ENCODE measurements around the gene RAB22A.

RAB22A gene

DNA sequence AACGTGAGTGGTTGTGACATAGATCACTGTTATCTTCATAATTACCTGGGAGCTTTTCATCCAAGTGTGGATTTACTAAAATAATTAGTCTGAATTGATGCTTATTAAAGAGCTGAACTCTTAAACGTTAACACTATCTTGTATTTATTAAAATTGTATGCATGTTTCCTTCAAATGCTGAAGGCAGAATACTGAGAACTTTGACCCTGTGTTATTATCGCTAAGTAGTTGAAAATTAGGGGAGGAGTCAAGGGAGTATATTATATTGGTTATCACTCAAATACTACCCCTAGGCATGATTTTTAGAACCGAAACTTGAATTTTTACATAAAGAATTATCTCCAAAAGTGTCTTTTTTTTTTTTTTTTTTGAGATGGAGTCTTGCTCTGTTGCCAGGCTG is 85.3 kb downstream of the RAB22A start:
- H3K4me3 ChIP-seq (ENCODE audit: insufficient read depth, low read depth, low read length): no peak overlapping the region
- WGBS, 2 experiments: 82 to 92% methylated on average over 1 to 2 of the region's 4 CpGs
- H3K27ac ChIP-seq (ENCODE audit: insufficient read depth, low read depth, low read length, poor library complexity, severe bottlenecking): no peak overlapping the region
- no peaks in the 10 kb centered on the region for H3K27me3 ChIP-seq (ENCODE audit: control insufficient read depth, insufficient read depth, low read length, poor library complexity, severe bottlenecking)
- H3K9me3 ChIP-seq (ENCODE audit: control insufficient read depth, low read length): no peaks in the 10 kb centered on the region
- peaks cover 6% of the 10 kb centered on the region for H3K36me3 ChIP-seq (ENCODE audit: control insufficient read depth, insufficient read depth, low read length)
- peaks cover 16% of the 10 kb centered on the region for H3K4me1 ChIP-seq (ENCODE audit: control insufficient read depth, insufficient read depth, low read length)

DNA sequence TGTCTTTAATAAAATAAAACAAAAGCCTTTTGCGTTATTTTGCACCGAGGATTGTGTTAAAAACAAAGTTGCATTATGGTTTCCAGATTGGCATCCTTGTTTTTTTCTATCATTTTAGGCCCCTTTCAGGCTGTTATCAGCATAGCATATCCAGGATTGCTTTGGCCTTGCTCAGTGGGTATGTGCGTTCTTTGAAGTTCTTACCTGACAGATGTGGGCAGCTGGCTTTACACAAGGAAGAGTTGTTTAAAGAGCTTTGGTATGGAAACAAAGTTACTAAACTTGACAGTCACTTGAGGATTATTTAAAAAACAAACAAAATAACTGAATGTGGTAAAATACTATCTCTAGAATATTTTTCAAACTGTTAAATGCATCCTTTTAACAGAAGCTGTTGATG is 86.1 kb downstream of the RAB22A start:
- Histone ChIP-seq H3K36me3 (ENCODE audit: control insufficient read depth, insufficient read depth, low read length) (peaks cover 6% of the 10 kb centered on the region), H3K9me3 (ENCODE audit: control insufficient read depth, low read length) (no peaks in the 10 kb centered on the region), H3K27ac (ENCODE audit: insufficient read depth, low read depth, low read length, poor library complexity, severe bottlenecking) (no peak overlapping the region), H3K27me3 (ENCODE audit: control insufficient read depth, insufficient read depth, low read length, poor library complexity, severe bottlenecking) (no peaks in the 10 kb centered on the region), H3K4me1 (ENCODE audit: control insufficient read depth, insufficient read depth, low read length) (peaks cover 10% of the 10 kb centered on the region), H3K4me3 (ENCODE audit: insufficient read depth, low read depth, low read length) (no peak overlapping the region)
- WGBS, 2 experiments: 96 to 100% methylated on average over 3 of the region's 3 CpGs

DNA sequence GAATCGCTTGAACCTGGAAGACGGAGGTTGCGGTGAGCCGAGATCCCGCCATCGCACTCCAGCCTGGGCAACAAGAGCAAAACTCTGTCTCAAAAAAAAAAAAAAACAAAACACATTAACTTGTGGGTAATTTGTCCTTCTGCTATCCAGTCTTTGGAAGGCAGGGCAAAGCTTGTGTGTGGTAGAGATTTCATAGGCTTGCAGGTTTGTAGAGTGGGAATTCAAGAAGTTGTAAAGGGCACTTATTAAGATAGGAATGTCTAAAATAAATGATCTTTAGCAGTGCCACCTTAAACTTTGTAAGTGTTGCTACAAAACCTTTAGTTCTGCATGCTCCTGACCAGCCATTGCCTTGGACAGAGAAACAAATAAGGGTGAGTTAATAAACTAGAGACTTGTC is 87.9 kb downstream of the RAB22A start:
- peaks cover 7% of the 10 kb centered on the region for H3K4me1 ChIP-seq (ENCODE audit: control insufficient read depth, insufficient read depth, low read length)
- no peak overlapping the region for H3K4me3 ChIP-seq (ENCODE audit: insufficient read depth, low read depth, low read length)
- peaks cover 6% of the 10 kb centered on the region for H3K36me3 ChIP-seq (ENCODE audit: control insufficient read depth, insufficient read depth, low read length)
- no peaks in the 10 kb centered on the region for H3K9me3 ChIP-seq (ENCODE audit: control insufficient read depth, low read length)
- 86 to 92% methylated on average over 6 of the region's 6 CpGs for WGBS, 2 experiments
- H3K27ac ChIP-seq (ENCODE audit: insufficient read depth, low read depth, low read length, poor library complexity, severe bottlenecking): no peak overlapping the region
- no peaks in the 10 kb centered on the region for H3K27me3 ChIP-seq (ENCODE audit: control insufficient read depth, insufficient read depth, low read length, poor library complexity, severe bottlenecking)

DNA sequence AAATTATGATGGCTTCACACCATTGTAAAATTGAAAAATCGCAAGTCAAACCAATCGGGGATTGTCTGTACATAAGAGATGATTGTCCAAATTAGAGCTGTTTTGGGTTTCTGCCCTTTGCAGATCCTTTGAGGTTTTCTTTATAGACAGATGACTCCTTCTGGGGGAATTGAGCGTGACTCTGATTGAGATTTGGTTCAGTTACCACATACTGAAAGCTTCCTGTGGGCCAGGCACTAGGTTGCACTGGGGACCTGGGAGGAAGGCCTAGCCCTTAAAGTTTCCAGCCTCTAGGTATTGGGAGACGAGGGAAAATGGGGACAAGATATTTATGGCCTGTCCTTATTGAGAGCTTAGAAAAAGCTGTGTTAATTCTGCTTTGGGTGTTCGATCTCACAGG is 88.7 kb downstream of the RAB22A start:
- H3K4me3 ChIP-seq (ENCODE audit: insufficient read depth, low read depth, low read length): no peak overlapping the region
- H3K27me3 ChIP-seq (ENCODE audit: control insufficient read depth, insufficient read depth, low read length, poor library complexity, severe bottlenecking): no peaks in the 10 kb centered on the region
- H3K4me1 ChIP-seq (ENCODE audit: control insufficient read depth, insufficient read depth, low read length): peaks cover 7% of the 10 kb centered on the region
- no peak overlapping the region for H3K27ac ChIP-seq (ENCODE audit: insufficient read depth, low read depth, low read length, poor library complexity, severe bottlenecking)
- peaks cover 5% of the 10 kb centered on the region for H3K36me3 ChIP-seq (ENCODE audit: control insufficient read depth, insufficient read depth, low read length)
- no peaks in the 10 kb centered on the region for H3K9me3 ChIP-seq (ENCODE audit: control insufficient read depth, low read length)
- WGBS, 2 experiments: 83 to 85% methylated on average over 5 of the region's 5 CpGs

DNA sequence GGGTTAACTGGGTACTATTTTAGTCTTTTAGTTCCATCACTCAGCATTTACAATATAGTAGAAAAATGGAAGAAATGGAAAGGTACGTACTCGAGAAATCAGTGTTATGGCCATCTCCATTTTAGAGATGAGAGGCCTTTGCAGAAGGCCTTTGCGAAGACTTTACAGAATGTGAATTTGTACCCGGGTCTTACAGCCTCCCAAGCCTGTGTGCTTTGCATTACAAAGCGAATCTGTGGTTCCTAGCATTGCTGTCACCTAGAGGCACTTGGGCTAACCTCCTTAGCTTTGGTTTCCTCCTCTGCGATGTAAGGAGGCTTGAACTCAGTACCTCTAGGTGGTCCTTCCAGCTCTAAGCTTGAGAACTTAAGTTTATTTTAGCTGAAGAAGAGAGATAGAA is 90.4 kb downstream of the RAB22A start:
- WGBS, 2 experiments: 80 to 82% methylated on average over 6 of the region's 6 CpGs
- no peaks in the 10 kb centered on the region for H3K36me3 ChIP-seq (ENCODE audit: control insufficient read depth, insufficient read depth, low read length)
- H3K4me1 ChIP-seq (ENCODE audit: control insufficient read depth, insufficient read depth, low read length): peaks cover 7% of the 10 kb centered on the region
- no peaks in the 10 kb centered on the region for H3K9me3 ChIP-seq (ENCODE audit: control insufficient read depth, low read length)
- no peak overlapping the region for H3K4me3 ChIP-seq (ENCODE audit: insufficient read depth, low read depth, low read length)
- no peak overlapping the region for H3K27ac ChIP-seq (ENCODE audit: insufficient read depth, low read depth, low read length, poor library complexity, severe bottlenecking)
- no peaks in the 10 kb centered on the region for H3K27me3 ChIP-seq (ENCODE audit: control insufficient read depth, insufficient read depth, low read length, poor library complexity, severe bottlenecking)

DNA sequence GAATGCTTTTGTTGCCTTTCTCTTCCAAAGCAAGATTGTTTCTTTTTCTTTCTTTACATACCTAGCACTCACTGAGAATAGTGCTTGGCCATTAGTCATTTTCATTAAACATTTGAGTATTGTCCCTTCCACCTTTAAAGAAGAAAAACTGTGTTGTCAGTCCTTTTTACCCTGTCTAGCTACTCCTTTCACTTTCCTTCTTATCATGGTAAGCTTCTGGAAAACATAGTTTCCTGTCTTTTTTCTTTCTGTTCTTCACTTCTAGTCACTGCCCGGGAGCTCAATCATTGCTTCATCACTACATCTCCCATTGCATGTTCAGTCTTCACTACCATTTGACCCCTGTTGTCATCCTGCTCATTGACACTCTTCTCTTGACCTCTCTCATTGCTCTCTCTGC is 91.6 kb downstream of the RAB22A start:
- Histone ChIP-seq H3K9me3 (ENCODE audit: control insufficient read depth, low read length) (no peaks in the 10 kb centered on the region), H3K4me1 (ENCODE audit: control insufficient read depth, insufficient read depth, low read length) (peaks cover 7% of the 10 kb centered on the region), H3K27ac (ENCODE audit: insufficient read depth, low read depth, low read length, poor library complexity, severe bottlenecking) (no peak overlapping the region), H3K4me3 (ENCODE audit: insufficient read depth, low read depth, low read length) (no peak overlapping the region), H3K36me3 (ENCODE audit: control insufficient read depth, insufficient read depth, low read length) (no peaks in the 10 kb centered on the region), H3K27me3 (ENCODE audit: control insufficient read depth, insufficient read depth, low read length, poor library complexity, severe bottlenecking) (no peaks in the 10 kb centered on the region)
- WGBS, 2 experiments: 92 to 93% methylated on average over 1 of the region's 1 CpG

DNA sequence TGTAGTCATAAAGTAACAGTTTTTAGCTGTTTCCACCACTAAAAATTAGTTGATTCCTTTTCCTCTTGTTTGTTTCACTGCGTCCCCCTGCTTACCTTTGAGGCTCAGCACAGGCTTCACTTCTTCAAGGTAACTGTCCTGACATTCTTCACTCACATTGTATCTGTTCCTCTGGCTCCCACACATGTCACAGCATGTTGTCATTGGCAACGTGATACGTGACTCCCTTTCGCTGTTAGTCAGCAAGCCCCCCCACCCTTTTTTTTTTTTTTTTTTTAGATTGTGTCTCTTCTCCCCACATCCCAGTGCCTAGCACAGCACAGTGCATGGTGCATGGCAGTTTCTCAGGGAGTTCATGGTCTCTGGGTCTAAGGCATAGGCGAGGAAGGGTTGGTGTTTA is 92.8 kb downstream of the RAB22A start:
- WGBS, 2 experiments: 89 to 91% methylated on average over 5 of the region's 5 CpGs
- no peaks in the 10 kb centered on the region for H3K36me3 ChIP-seq (ENCODE audit: control insufficient read depth, insufficient read depth, low read length)

DNA sequence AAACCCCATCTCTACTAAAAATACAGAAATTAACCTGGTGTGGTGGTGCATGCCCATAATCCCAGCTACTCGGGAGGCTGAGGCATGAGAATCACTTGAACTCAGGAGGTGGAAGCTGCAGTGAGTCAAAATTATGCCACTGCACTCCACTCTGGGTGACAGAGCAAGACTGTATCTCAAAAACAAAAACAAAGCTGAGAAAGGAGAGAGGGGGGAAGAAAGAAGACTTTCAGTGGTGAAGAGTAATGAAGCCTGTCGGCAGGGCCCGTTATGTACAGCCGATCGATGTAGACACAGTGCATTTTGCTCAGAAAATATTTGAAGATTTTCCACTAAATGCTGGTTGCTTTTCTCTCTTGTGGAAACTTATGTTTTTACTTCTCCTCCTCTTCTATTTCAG is 93.3 kb downstream of the RAB22A start:
- 87 to 94% methylated on average over 5 of the region's 5 CpGs for WGBS, 2 experiments
- peaks cover 7% of the 10 kb centered on the region for H3K4me1 ChIP-seq (ENCODE audit: control insufficient read depth, insufficient read depth, low read length)
- H3K9me3 ChIP-seq (ENCODE audit: control insufficient read depth, low read length): no peaks in the 10 kb centered on the region
- H3K36me3 ChIP-seq (ENCODE audit: control insufficient read depth, insufficient read depth, low read length): no peaks in the 10 kb centered on the region
- no peak overlapping the region for H3K27ac ChIP-seq (ENCODE audit: insufficient read depth, low read depth, low read length, poor library complexity, severe bottlenecking)
- H3K27me3 ChIP-seq (ENCODE audit: control insufficient read depth, insufficient read depth, low read length, poor library complexity, severe bottlenecking): no peaks in the 10 kb centered on the region
- H3K4me3 ChIP-seq (ENCODE audit: insufficient read depth, low read depth, low read length): no peak overlapping the region

More for the DNA sequence above, 92.8 kb downstream of the RAB22A start:
- H3K4me1 ChIP-seq (ENCODE audit: control insufficient read depth, insufficient read depth, low read length): peaks cover 7% of the 10 kb centered on the region
- no peaks in the 10 kb centered on the region for H3K9me3 ChIP-seq (ENCODE audit: control insufficient read depth, low read length)
- H3K4me3 ChIP-seq (ENCODE audit: insufficient read depth, low read depth, low read length): no peak overlapping the region
- H3K27me3 ChIP-seq (ENCODE audit: control insufficient read depth, insufficient read depth, low read length, poor library complexity, severe bottlenecking): no peaks in the 10 kb centered on the region
- no peak overlapping the region for H3K27ac ChIP-seq (ENCODE audit: insufficient read depth, low read depth, low read length, poor library complexity, severe bottlenecking)

DNA sequence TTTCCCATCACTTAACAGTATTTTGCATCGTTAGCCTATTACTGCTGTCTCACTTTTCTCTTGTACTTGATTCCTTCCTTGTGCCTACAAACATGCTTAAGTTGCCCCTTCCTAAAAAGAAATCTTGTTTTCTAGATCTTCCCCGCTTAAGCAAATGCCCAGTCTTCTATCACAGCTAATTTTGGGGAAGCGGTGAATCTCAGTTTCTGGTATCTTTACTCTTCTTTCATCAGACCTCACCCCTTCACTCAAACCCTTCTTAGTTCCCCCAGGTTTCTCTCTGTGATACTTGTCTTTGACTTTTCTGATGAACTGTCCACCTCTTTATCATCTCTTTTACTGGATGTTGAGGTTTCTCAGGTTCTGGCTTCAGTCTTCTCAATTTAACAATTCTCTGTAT is 93.8 kb downstream of the RAB22A start:
- no peak overlapping the region for H3K4me3 ChIP-seq (ENCODE audit: insufficient read depth, low read depth, low read length)
- no peaks in the 10 kb centered on the region for H3K9me3 ChIP-seq (ENCODE audit: control insufficient read depth, low read length)
- H3K36me3 ChIP-seq (ENCODE audit: control insufficient read depth, insufficient read depth, low read length): no peaks in the 10 kb centered on the region
- H3K4me1 ChIP-seq (ENCODE audit: control insufficient read depth, insufficient read depth, low read length): peaks cover 12% of the 10 kb centered on the region
- H3K27me3 ChIP-seq (ENCODE audit: control insufficient read depth, insufficient read depth, low read length, poor library complexity, severe bottlenecking): no peaks in the 10 kb centered on the region
- 95% methylated on average over 3 of the region's 3 CpGs for WGBS, 2 experiments
- H3K27ac ChIP-seq (ENCODE audit: insufficient read depth, low read depth, low read length, poor library complexity, severe bottlenecking): no peak overlapping the region

DNA sequence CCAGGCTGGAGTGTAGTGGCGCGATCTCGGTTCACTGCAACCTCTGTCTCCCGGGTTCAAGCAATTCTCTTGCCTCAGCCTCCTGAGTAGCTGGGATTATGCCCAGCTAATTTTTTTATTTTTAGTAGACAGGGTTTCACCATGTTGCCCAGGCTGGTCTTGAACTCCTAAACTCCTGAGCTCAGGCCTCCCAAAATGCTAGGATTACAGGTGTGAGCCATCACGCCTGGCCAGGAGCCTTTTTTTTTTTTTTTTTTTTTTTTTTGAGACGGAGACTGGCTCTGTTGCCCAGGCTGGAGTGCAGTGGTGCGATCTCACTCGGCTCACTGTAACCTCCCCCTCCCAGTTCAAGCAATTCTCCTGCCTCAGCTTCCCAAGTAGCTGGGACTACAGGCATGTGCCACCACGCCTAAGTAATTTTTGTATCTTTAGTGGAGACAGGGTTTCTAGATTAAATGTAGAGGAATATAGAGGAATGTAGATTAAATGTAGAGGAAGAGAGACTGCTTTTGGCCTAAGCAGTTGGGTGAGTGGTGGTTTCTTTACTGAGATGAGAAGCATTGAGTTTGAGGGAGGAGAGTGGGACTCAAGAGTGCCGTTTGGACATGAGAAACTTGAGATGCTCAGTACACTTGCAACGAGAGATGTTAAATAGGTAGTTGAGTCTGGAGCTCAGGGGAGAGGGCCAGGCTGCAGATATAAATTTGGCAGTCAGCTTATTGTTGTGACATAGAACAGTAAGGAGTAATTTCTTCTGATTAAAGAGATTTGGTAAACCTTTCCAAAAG is 96.2 kb downstream of the RAB22A start:
- H3K4me1 ChIP-seq (ENCODE audit: control insufficient read depth, insufficient read depth, low read length): peaks cover 12% of the 10 kb centered on the region
- H3K4me3 ChIP-seq (ENCODE audit: insufficient read depth, low read depth, low read length): no peak overlapping the region
- no peaks in the 10 kb centered on the region for H3K9me3 ChIP-seq (ENCODE audit: control insufficient read depth, low read length)
- H3K36me3 ChIP-seq (ENCODE audit: control insufficient read depth, insufficient read depth, low read length): peaks cover 1% of the 10 kb centered on the region
- WGBS, 2 experiments: 84 to 85% methylated on average over 11 of the region's 11 CpGs
- no peak overlapping the region for H3K27ac ChIP-seq (ENCODE audit: insufficient read depth, low read depth, low read length, poor library complexity, severe bottlenecking)
- H3K27me3 ChIP-seq (ENCODE audit: control insufficient read depth, insufficient read depth, low read length, poor library complexity, severe bottlenecking): no peaks in the 10 kb centered on the region

Data from ectodermal cell (in vitro differentiated cells).